ENCODE data around the gene KCNG2. TPM values are rescaled to one million over a fixed set of nuclear protein-coding genes. Genes with fewer than 3 reads are reported as not detected.

The KCNG2 gene
- total and polyA plus RNA-seq, 10 of the 15 experiments (the other 5 are each of a cell fraction or from before 2014, with no cell fraction given): 0.20 to 0.23 TPM; not detected in 8

DNA sequence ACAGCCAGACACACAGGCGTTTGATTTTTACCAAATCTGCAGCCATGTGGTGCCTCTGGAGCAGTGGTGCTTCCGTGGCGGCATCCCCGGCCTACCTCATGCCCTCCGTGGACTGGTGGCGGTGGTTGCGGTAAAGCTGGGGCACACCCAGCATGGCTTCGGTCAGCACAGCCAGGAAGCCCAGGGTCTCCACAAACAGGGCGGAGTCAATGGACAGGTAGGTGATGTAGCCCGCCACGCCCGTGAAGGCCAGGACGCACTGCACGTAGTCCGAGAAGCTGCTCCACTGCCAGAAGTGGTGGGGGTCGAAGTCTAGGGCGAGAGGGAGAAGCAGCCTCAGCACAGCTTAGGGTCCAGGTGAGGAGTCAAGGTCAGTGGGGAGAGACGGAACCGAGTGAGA lies 121.4 kb downstream of the KCNG2 start:
- Histone ChIP-seq H3K4me3 (no peak overlapping the region), H3K36me3 (ENCODE audit: control insufficient read depth in 2 of 2, insufficient read depth in 2 of 2, low read length in 1 of 2) (peaks cover 0 to 23% of the 10 kb centered on the region in 2 experiments; a peak in 3 of 4 replicates), H3K4me1 (ENCODE audit: control insufficient read depth, insufficient read depth, low read length) (no peaks in the 10 kb centered on the region), H3K9ac (ENCODE audit: control insufficient read depth, insufficient read depth, low read length) (no peak overlapping the region), H3K9me3 (replicated peaks; ENCODE audit: control insufficient read depth, insufficient read depth, low read length) (peaks cover 8% of the 10 kb centered on the region; the same call in 1 of the 3 replicates), H3K27me3 (replicated peaks in 1 of 2; ENCODE audit: control insufficient read depth in 2 of 2, insufficient read depth in 2 of 2, low read length in 1 of 2) (no peaks in the 10 kb centered on the region), H3K4me2 (ENCODE audit: control insufficient read depth, insufficient read depth) (no peak overlapping the region), H2AFZ (ENCODE audit: control insufficient read depth, low read depth, low read length) (no peak overlapping the region), H4K20me1 (ENCODE audit: control insufficient read depth, insufficient read depth) (no peaks in the 10 kb centered on the region), H3K79me2 (ENCODE audit: control insufficient read depth, insufficient read depth, low read length) (no peaks in the 10 kb centered on the region), H3K27ac (ENCODE audit: control insufficient read depth, insufficient read depth) (no peak overlapping the region)
- intact Hi-C loops (cut with micrococcal nuclease; ENCODE audit: unreplicated experiment) (no loop called here), in situ Hi-C loops (cut with MboI) (no loop called here)
- ChIA-PET CTCF (no interaction called here), SMC1A (ENCODE audit: uncharacterized antibody, unreplicated experiment) (no interaction called here), RAD21 (ENCODE audit: unreplicated experiment) (no interaction called here), POLR2A (no interaction called here)
- 96% methylated on average over 19 of the region's 19 CpGs for WGBS (ENCODE audit: insufficient coverage, insufficient replicate concordance, low lambda C conversion rate, missing lambda C conversion rate)
- FAIRE-seq (no peak), DNase-seq (ENCODE audit: low read depth, low spot score) (no peak), ATAC-seq (no peak)
- TF ChIP-seq, protein P1, sequence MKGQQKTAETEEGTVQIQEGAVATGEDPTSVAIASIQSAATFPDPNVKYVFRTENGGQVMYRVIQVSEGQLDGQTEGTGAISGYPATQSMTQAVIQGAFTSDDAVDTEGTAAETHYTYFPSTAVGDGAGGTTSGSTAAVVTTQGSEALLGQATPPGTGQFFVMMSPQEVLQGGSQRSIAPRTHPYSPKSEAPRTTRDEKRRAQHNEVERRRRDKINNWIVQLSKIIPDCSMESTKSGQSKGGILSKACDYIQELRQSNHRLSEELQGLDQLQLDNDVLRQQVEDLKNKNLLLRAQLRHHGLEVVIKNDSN (IDR thresholded peaks at IDR 0.05; ENCODE audit: borderline replicate concordance, extremely low read length, insufficient read depth, low read depth, low read length): no peak
- TF ChIP-seq ZBED1 (IDR thresholded peaks at IDR 0.05; ENCODE audit: borderline replicate concordance) (no peak), EZH2 (IDR thresholded peaks at IDR 0.05; ENCODE audit: borderline replicate concordance, control insufficient read depth, low read depth, low read length) (no peak), BACH1 (IDR thresholded peaks at IDR 0.05; ENCODE audit: borderline replicate concordance) (no peak), NFIC (IDR thresholded peaks at IDR 0.05; ENCODE audit: low read depth, low read length) (no peak), TAF1 (IDR thresholded peaks at IDR 0.05; ENCODE audit: borderline replicate concordance, low read depth, low read length) (no peak), NFXL1 (IDR thresholded peaks at IDR 0.05; ENCODE audit: borderline replicate concordance) (no peak), CHD1 (IDR thresholded peaks at IDR 0.05; ENCODE audit: low read depth, low read length) (no peak), GATAD2B (conservative IDR thresholded peaks at IDR 0.05; ENCODE audit: low read depth) (no peak)
- BruUV-seq (replicated peaks): no TSS peak

All from GM12878 (cell line).